ENCODE measurements around the gene BANF2.

- TF ChIP-seq CTCF (IDR thresholded peaks at IDR 0.05) (no peak), EP300 (IDR thresholded peaks at IDR 0.05) (no peak), POLR2A (IDR thresholded peaks at IDR 0.05) (no peak)
Observed at GRCh38 chr20:17741220-17741619, 41.5 kb downstream of the BANF2 start.
